Stimulated activated CD4-positive, alpha-beta T cell treated with anti-CD3 and anti-CD28 coated beads, Interleukin-4, amount 100 ng/mL, for 4 hours (primary cell): Measurements from ENCODE around the gene NANOS1.

Experiments
- DNase-seq, 2 experiments: peaks; one replicate each; pipeline ENCODE4 v3.0.0-alpha.2; 2020

Gene NANOS1

DNA sequence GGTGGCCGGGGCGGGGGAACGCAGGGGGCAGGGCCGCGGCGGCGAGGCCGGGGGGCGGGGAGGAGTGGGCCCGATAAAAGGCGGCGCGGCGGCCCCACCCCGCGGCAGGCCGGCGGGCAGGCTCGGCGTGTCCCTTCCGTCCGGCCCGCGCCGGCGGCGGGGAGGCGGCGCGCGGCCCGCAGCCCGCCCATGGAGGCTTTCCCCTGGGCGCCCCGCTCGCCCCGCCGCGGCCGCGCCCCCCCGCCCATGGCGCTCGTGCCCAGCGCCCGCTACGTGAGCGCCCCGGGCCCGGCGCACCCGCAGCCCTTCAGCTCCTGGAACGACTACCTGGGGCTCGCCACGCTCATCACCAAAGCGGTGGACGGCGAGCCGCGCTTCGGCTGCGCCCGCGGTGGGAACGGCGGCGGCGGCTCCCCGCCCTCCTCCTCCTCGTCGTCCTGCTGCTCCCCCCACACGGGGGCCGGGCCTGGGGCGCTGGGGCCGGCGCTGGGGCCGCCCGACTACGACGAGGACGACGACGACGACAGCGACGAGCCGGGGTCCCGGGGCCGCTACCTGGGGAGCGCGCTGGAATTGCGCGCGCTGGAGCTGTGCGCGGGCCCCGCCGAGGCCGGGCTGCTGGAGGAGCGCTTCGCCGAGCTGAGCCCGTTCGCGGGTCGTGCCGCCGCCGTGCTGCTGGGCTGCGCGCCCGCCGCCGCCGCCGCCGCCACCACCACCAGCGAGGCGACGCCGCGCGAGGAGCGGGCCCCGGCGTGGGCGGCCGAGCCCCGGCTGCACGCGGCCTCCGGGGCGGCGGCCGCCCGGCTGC lies at the start of gene NANOS1:
TSS of gene NANOS1 (plus strand) at position 102 of the 808 bp plus-strand sequence. CDS start at position 190, 88 bp downstream.
- DNase-seq = peak in 1 of 2 experiments; percentile 9

- DNase-seq = no peak
Measured at GRCh38 chr10:118980135-118980865, 49.2 kb upstream of the NANOS1 start.

DNA sequence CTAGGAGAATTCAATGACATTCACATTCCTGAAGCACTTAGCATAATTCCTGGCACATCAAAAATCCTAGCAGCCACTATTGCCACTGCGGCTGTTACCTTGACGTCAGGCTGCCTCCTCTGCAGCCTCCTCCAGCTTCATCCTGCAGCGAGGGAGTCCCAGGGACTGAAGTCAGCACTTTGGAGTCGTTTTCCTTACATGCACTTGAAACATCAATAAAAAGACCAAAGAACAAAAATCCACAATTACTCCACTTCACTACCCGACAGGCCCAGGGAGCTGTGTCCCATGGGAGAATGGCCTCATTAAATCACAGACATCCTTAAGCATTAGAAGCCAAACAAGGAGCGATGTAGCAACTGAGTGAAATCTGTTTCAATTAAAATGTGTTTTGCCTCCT lies 48.6 kb upstream of the NANOS1 start:
- DNase-seq = no peak

DNA sequence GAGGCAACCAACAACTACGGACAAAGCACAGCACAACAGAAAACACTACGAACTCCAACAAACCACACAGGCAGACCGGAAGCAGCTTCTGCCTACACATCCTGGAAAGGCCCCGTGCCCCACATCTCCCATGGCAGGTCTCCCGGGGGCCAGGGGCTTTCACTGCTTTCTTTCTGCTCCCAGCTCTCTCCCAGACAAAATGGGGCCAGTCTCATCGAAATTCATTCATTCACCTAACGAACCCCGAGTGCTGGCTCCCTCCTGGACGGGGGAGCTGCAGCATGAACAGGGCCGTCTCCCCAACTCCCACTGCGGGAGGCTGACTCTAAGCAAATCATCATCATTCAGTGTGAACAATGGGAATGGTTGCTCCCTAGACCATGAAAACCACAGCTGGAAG lies 47.6 kb upstream of the NANOS1 start:
- DNase-seq = no peak

- DNase-seq = no peak
Measured at GRCh38 chr10:118982366-118982765, 47.1 kb upstream of the NANOS1 start.

GRCh38 chr10:118983263-118983662 lies 46.3 kb upstream of the NANOS1 start:
- DNase-seq = no peak

GRCh38 chr10:118985576-118985975 lies 43.9 kb upstream of the NANOS1 start:
- no peak for DNase-seq

DNA sequence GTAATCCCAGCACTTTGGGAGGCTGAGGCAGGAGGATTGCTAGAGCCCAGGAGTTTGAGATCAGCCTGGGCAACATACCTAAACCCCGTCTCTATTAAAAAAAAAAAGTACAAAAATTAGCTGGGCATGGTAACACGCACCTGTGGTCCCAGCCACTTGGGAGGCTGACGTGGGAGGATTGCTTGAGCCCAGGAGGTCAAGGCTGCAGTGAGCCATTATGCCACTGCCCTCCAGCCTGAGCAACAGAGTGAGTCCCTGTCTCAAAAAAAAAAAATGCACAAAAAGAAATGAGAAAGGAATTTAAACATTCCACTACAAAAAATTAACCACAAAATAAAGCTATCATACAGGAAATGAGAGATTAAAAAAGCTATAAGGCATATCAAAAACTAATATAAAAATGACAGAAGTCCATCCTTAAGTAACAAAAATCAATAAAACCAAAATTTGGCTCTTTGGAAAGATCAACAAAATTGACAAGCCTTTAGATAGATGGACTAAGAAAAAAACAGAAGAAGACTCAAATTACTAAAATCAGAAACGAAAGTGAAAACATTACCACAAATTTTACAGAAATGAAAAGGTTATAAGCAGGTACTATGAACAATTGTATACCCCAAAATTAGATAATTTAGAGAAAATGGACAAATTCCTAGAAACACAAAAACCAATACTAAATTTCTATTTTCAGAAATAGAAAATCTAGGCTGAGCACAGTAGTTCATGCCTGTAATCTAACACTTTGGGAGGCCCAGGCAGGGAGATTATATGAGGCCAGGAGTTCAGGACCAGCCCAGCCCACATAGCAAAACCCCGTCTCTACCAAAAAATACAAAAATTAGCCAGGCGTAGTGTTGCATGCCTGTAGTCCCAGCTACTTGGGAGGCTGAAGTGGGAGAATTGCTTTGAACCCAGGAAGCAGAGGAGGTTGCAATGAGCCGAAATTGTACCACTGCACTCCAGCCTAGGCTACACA lies 42.4 kb upstream of the NANOS1 start:
- DNase-seq = no peak

GRCh38 chr10:118990326-118990725 lies 39.2 kb upstream of the NANOS1 start:
- DNase-seq = no peak

- DNase-seq = no peak
Measured at GRCh38 chr10:118992496-118992895, 37.0 kb upstream of the NANOS1 start.

GRCh38 chr10:118993214-118993613 lies 36.3 kb upstream of the NANOS1 start:
- no peak for DNase-seq

DNA sequence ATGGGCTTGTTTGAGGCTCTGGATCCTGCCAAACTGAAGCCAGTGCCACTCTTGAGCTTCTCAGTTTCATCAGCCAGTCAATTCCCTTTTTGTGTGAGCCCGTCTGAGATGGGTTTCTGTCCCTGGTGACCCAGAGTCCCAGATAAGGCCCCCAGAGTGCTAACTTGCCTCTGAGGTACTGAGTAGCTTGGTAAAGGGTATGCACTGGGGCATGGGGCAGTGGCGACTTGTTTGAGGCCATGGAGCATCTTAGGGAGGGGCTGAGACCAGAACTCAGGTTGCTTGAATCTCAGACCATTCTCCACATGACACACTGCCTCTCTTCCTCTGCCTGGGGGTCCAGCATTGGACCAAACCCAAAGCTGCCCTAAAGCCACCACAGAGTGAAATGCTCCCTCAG lies 35.2 kb upstream of the NANOS1 start:
- DNase-seq = no peak

DNA sequence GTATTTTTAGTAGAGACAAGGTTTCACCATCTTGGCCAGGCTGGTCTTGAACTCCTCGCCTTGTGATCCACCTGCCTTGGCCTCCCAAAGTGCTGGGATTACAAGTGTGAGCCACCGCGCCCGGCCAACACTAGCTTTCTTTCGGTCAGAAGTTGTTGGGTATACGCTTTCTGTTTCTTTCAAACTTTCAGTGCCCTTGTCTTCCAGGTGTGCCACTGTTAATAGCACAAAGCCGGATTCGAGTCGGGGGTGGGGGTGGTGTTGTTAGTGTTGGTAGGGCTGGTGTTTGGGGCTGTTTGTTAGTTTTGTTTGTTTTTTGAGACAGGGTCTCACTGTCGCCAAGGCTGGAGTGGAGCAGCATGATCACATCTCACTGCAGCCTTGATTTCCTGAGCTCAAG lies 33.8 kb upstream of the NANOS1 start:
- DNase-seq = no peak

GRCh38 chr10:118997379-118997778 lies 32.1 kb upstream of the NANOS1 start:
- DNase-seq = no peak

DNA sequence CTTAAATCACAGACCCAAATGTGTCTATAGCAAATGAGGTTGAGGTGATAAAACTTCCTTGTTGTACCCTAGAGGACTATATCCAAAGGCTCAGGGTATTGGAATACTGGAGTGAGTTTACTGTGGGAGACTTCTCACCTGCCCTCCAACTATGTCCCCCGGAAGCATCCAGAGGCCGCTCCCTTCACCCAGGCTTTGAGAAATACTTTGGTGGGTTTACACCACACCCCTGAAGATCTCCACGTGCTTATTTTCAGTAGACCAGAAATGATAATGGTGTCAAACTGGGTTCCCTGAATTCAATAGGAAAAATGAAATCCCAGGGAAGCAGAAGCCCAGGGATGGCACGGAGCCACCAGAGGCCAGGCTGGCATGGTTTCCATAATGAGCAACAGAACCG lies 31.3 kb upstream of the NANOS1 start:
- no peak for DNase-seq

GRCh38 chr10:119001717-119002500 lies 27.6 kb upstream of the NANOS1 start:
- no peak for DNase-seq

DNA sequence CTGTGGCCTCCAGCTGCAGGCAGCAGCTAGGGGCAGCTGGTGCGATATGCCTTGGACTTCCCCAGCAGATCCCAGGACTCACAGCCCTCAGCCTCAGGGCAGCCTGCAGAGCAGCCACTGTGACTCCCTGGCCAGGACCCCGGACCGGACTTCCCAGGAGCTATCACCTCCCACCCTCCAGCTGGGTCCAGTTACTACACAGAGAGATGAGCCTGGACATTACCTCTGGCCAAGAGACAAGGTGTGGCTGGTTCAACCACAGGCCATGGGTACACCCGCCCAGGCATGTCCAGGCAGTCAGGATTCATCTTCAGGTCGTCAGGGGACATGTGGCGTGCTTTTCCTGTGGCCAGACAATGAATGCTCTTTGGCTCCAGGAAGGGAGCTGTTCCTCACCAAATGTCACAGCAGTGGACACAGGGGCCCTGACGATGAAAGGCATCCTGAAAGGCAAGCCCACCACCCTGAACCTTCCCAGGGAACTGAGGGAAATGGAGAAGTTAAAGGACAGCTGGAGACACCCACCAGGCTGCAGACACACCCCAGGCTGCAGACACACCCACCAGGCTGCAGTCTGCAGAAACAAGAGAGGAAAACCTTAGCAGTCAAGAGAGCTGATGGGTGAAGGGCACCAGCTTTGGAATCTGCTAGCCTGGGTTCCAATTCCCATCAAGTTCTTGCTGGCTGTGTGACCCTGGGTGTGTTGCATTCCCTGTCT lies 25.8 kb upstream of the NANOS1 start:
- DNase-seq = no peak

GRCh38 chr10:119005362-119006043 lies 24.0 kb upstream of the NANOS1 start:
- DNase-seq = no peak

- no peak for DNase-seq
Measured at GRCh38 chr10:119006451-119007210, 22.9 kb upstream of the NANOS1 start.

GRCh38 chr10:119007211-119007574 lies 22.3 kb upstream of the NANOS1 start:
- DNase-seq = no peak
